HG02798 (cell line): ENCODE measurements around the gene SOX12.

Experiments used
- ATAC-seq: cut with Tn5 transposase; IDR thresholded peaks from one replicate; pipeline ENCODE4 v1.9.1; 2021; ENCODE audit warnings: mild to moderate bottlenecking; ENCODE audit not compliant: unreplicated experiment, poor library complexity

SOX12 gene

GRCh38 chr20:325045-325888, at the start of gene SOX12:
TSS of gene SOX12 (plus strand) at chr20:325552. CDS start at chr20:325925, 373 bp downstream.
- ATAC-seq = peak; percentile 80

GRCh38 chr20:275791-276190, 49.6 kb upstream of the SOX12 start:
- no peak for ATAC-seq

GRCh38 chr20:276620-277495, 48.5 kb upstream of the SOX12 start:
- no peak for ATAC-seq

GRCh38 chr20:277496-277781, 47.9 kb upstream of the SOX12 start:
- no peak for ATAC-seq

- no peak for ATAC-seq
Measured at GRCh38 chr20:278181-278580, 47.2 kb upstream of the SOX12 start.

- no peak for ATAC-seq
Measured at GRCh38 chr20:278607-279571, 46.5 kb upstream of the SOX12 start.

- ATAC-seq = no peak
Measured at GRCh38 chr20:284172-284571, 41.2 kb upstream of the SOX12 start.

- no peak for ATAC-seq
Measured at GRCh38 chr20:286508-286907, 38.8 kb upstream of the SOX12 start.

GRCh38 chr20:288956-289692, 36.2 kb upstream of the SOX12 start:
- no peak for ATAC-seq

GRCh38 chr20:289693-290083, 35.7 kb upstream of the SOX12 start:
- ATAC-seq = no peak

- peak; percentile 93 for ATAC-seq
Measured at GRCh38 chr20:290084-290831, 35.1 kb upstream of the SOX12 start, which contains the start of gene C20orf96. TSS of gene C20orf96 (minus strand) at chr20:290750. CDS start at chr20:290610, 140 bp downstream.

GRCh38 chr20:294602-295001, 30.8 kb upstream of the SOX12 start:
- no peak for ATAC-seq

GRCh38 chr20:295804-296203, 29.5 kb upstream of the SOX12 start:
- no peak for ATAC-seq

GRCh38 chr20:297098-297924, 28.0 kb upstream of the SOX12 start, which contains the start of gene ZCCHC3:
TSS of gene ZCCHC3 (plus strand) at chr20:297570. CDS start at chr20:297587, 17 bp downstream.
- ATAC-seq = peak; percentile 80

GRCh38 chr20:297925-298775, 27.2 kb upstream of the SOX12 start:
- peak; percentile 21 for ATAC-seq

- ATAC-seq = no peak
Measured at GRCh38 chr20:298776-299391, 26.5 kb upstream of the SOX12 start.
